H1 (cell line): Measurements from ENCODE around the gene UNC13C. TPM values are rescaled to one million over a fixed set of nuclear protein-coding genes. Genes with fewer than 3 reads are reported as not detected.

Experiments
- CTCF ChIA-PET: fragments of 300-600 bp; sonication (Branson Sonifier 250); formaldehyde crosslinking; loops from one replicate; lab custom pipeline; 2021; ENCODE audit not compliant: partially characterized antibody; lab: Charles Lee
- POLR2A ChIA-PET: fragments of 300-600 bp; sonication (Branson Sonifier 250); formaldehyde crosslinking; loops from one replicate; lab custom pipeline; 2021; ENCODE audit warnings: inconsistent platforms; ENCODE audit not compliant: partially characterized antibody; lab: Charles Lee
- DNase-seq, 2 experiments: peaks; one replicate each; pipeline versions ENCODE4 v3.0.0 to v3.0.0-alpha.2; 2010 to 2022; ENCODE audit warnings: low spot score in 2 of 2, low read depth in 1 of 2, mixed read lengths in 1 of 2
- FAIRE-seq: peaks from 2 replicates; lab custom pipeline; 2011; peaks lifted over from hg19 to GRCh38; lab: Jason Lieb, UNC
- H2AFZ ChIP-seq: 2 replicates; pipeline ENCODE4 v1.8.1; 2012; ENCODE audit warnings: low read length, inconsistent platforms
- H2AK5ac ChIP-seq: 2 replicates; pipeline ENCODE4 v1.6.1; 2013; ENCODE audit warnings: low read depth, low read length
- H2BK120ac ChIP-seq: replicated peaks from 2 replicates; pipeline ENCODE3; 2013; ENCODE audit warnings: low read depth, low read length, inconsistent platforms
- H2BK12ac ChIP-seq: 2 replicates; pipeline ENCODE4 v1.6.1; 2013; ENCODE audit warnings: low read depth, low read length
- H2BK15ac ChIP-seq: 2 replicates; pipeline ENCODE4 v1.6.1; 2013; ENCODE audit warnings: low read length
- H2BK20ac ChIP-seq: 2 replicates; pipeline ENCODE4 v1.6.1; 2013; ENCODE audit warnings: low read length
- H2BK5ac ChIP-seq: 2 replicates; pipeline ENCODE4 v1.6.1; 2013; ENCODE audit warnings: low read depth, low read length
- H3K14ac ChIP-seq: 2 replicates; pipeline ENCODE4 v1.6.1; 2013; ENCODE audit warnings: inconsistent platforms; ENCODE audit not compliant: insufficient read length
- H3K18ac ChIP-seq: 2 replicates; pipeline ENCODE4 v1.6.1; 2013; ENCODE audit warnings: low read length; ENCODE audit errors: extremely low read depth
- H3K23ac ChIP-seq: 2 replicates; pipeline ENCODE4 v1.6.1; 2013; ENCODE audit warnings: inconsistent platforms; ENCODE audit not compliant: insufficient read length
- H3K23me2 ChIP-seq: 2 replicates; pipeline ENCODE4 v1.6.1; 2013; ENCODE audit warnings: low read depth, low read length
- H3K27ac ChIP-seq: 2 replicates; pipeline ENCODE4 v1.6.1; 2011; ENCODE audit warnings: low read depth, low read length, inconsistent platforms
- H3K27me3 ChIP-seq, 4 experiments: replicated peaks in 1 of 4; 1 replicate in 1 of 4; 2 replicates in 3 of 4; pipeline versions ENCODE4 v1.6.1 to v1.8.1; 2011 to 2013; ENCODE audit warnings: low read length in 3 of 4, mild to moderate bottlenecking in 3 of 4, inconsistent platforms in 2 of 4, mixed read lengths in 2 of 4, moderate library complexity in 1 of 4; ENCODE audit not compliant: control insufficient read depth in 3 of 4, insufficient read depth in 3 of 4; ENCODE audit errors: extremely low read depth in 1 of 4
- H3K36me3 ChIP-seq, 4 experiments: 2 replicates each; pipeline versions ENCODE4 v1.6.1 to v1.8.1; 2011 to 2013; ENCODE audit warnings: mild to moderate bottlenecking in 4 of 4, low read length in 3 of 4, moderate library complexity in 2 of 4, control low read depth in 1 of 4, inconsistent platforms in 1 of 4; ENCODE audit not compliant: insufficient read depth in 4 of 4, control insufficient read depth in 2 of 4
- H3K4ac ChIP-seq: replicated peaks from 2 replicates; pipeline ENCODE3; 2013; ENCODE audit warnings: low read length, low read depth, mixed read lengths, inconsistent platforms; ENCODE audit not compliant: insufficient read length
- H3K4me1 ChIP-seq, 4 experiments: replicated peaks in 1 of 4; 1 replicate in 1 of 4; 2 replicates in 3 of 4; pipeline versions ENCODE4 v1.6.1 to v1.8.1; 2011 to 2013; ENCODE audit warnings: low read length in 3 of 4, inconsistent platforms in 2 of 4, mixed read lengths in 1 of 4; ENCODE audit not compliant: insufficient read depth in 4 of 4, control insufficient read depth in 3 of 4
- H3K4me2 ChIP-seq, 2 experiments: 2 replicates each; pipeline versions ENCODE4 v1.6.1 to v1.8.1; 2011 to 2013; ENCODE audit warnings: low read depth in 2 of 2, low read length in 2 of 2, control low read depth in 1 of 2, inconsistent platforms in 1 of 2, mild to moderate bottlenecking in 1 of 2; ENCODE audit not compliant: insufficient read depth in 1 of 2
- H3K4me3 ChIP-seq, 4 experiments: fragments of 200-600, 300-600 bp in 1 of 4; sonication (generic), shearing (Covaris generic), sonication (Bioruptor Twin) in 1 of 4; 2 replicates each; pipeline versions ENCODE4 v1.5.1 to v1.8.1; 2011 to 2016; ENCODE audit warnings: low read length in 4 of 4, low read depth in 3 of 4, control low read depth in 2 of 4, inconsistent platforms in 2 of 4, mild to moderate bottlenecking in 2 of 4, mixed read lengths in 1 of 4, moderate library complexity in 1 of 4; ENCODE audit not compliant: insufficient read depth in 2 of 4; ENCODE audit errors: extremely low read depth in 1 of 4
- H3K56ac ChIP-seq: replicated peaks from 2 replicates; pipeline ENCODE3; 2013; ENCODE audit warnings: low read depth, mild to moderate bottlenecking, mixed read lengths, low read length, inconsistent platforms; ENCODE audit not compliant: insufficient read length
- H3K79me1 ChIP-seq: 2 replicates; pipeline ENCODE4 v1.6.1; 2013; ENCODE audit warnings: low read depth, low read length, control low read depth
- H3K79me2 ChIP-seq, 2 experiments: 2 replicates each; pipeline versions ENCODE4 v1.6.1 to v1.8.1; 2012 to 2013; ENCODE audit warnings: low read length in 2 of 2, mild to moderate bottlenecking in 2 of 2, inconsistent platforms in 1 of 2; ENCODE audit not compliant: insufficient read depth in 2 of 2, control insufficient read depth in 1 of 2
- H3K9ac ChIP-seq, 4 experiments: replicated peaks in 1 of 4; 1 replicate in 1 of 4; 2 replicates in 3 of 4; pipeline versions ENCODE4 v1.6.1 to v1.8.1; 2011 to 2013; ENCODE audit warnings: low read depth in 3 of 4, low read length in 3 of 4, control low read depth in 2 of 4, mild to moderate bottlenecking in 2 of 4, moderate library complexity in 2 of 4, inconsistent platforms in 1 of 4; ENCODE audit errors: extremely low read depth in 1 of 4
- H3K9me3 ChIP-seq, 2 experiments: 2 replicates each; pipeline versions ENCODE4 v1.6.1 to v1.8.1; 2012 to 2013; ENCODE audit warnings: mild to moderate bottlenecking in 2 of 2, moderate library complexity in 2 of 2, control low read depth in 1 of 2, inconsistent platforms in 1 of 2, low read depth in 1 of 2, low read length in 1 of 2, mixed read lengths in 1 of 2; ENCODE audit not compliant: insufficient read depth in 2 of 2
- H4K20me1 ChIP-seq, 2 experiments: replicated peaks in 1 of 2; 2 replicates each; pipeline versions ENCODE3 to v1.8.1; 2011 to 2013; ENCODE audit warnings: inconsistent platforms in 2 of 2, low read length in 2 of 2, mild to moderate bottlenecking in 1 of 2; ENCODE audit not compliant: insufficient read depth in 2 of 2, control insufficient read depth in 1 of 2
- H4K5ac ChIP-seq: 2 replicates; pipeline ENCODE4 v1.6.1; 2013; ENCODE audit warnings: low read length, low read depth, mixed read lengths, inconsistent platforms; ENCODE audit not compliant: insufficient read length
- H4K8ac ChIP-seq: 2 replicates; pipeline ENCODE4 v1.8.0; 2013; ENCODE audit warnings: mild to moderate bottlenecking, moderate library complexity, low read length, inconsistent platforms; ENCODE audit not compliant: insufficient read depth; ENCODE audit errors: extremely low read depth
- H4K91ac ChIP-seq: replicated peaks from 2 replicates; pipeline ENCODE3; 2013; ENCODE audit warnings: low read length, mixed read lengths, inconsistent platforms; ENCODE audit not compliant: insufficient read length
- E2F6 ChIP-seq: IDR thresholded peaks from 2 replicates; pipeline ENCODE4 v1.6.1; 2012; ENCODE audit warnings: inconsistent platforms
- GABPA ChIP-seq: IDR thresholded peaks from 2 replicates; pipeline ENCODE4 v1.6.1; 2011; ENCODE audit warnings: mild to moderate bottlenecking, low read length, moderate library complexity, borderline replicate concordance; ENCODE audit not compliant: insufficient read depth
- POLR2A ChIP-seq, 2 experiments: IDR thresholded peaks; 1 replicate in 1 of 2; 2 replicates in 1 of 2; pipeline ENCODE4 v1.6.1; 2011; ENCODE audit warnings: low read depth in 2 of 2, low read length in 2 of 2, mild to moderate bottlenecking in 2 of 2; ENCODE audit errors: control extremely low read depth in 1 of 2
- POU5F1 ChIP-seq: IDR thresholded peaks from 2 replicates; pipeline ENCODE4 v1.6.1; 2011; ENCODE audit warnings: low read depth, mild to moderate bottlenecking, low read length, moderate library complexity
- USF2 ChIP-seq: IDR thresholded peaks from 2 replicates; pipeline ENCODE4 v1.6.1; 2011; ENCODE audit warnings: low read length, improper control_type of control experiment
- WGBS, 2 experiments: shearing (Covaris generic) in 1 of 2; methylation state at CpG; one replicate each; pipeline versions ENCODE4 v1.1.6 to v1.1.7; 2013 to 2015; ENCODE audit warnings: low lambda C conversion rate in 2 of 2, mixed read lengths in 2 of 2, inconsistent platforms in 1 of 2, low coverage in 1 of 2, missing lambda C conversion rate in 1 of 2; ENCODE audit not compliant: insufficient replicate concordance in 2 of 2, insufficient coverage in 1 of 2, insufficient read length in 1 of 2; ENCODE audit errors: extremely low coverage in 1 of 2, missing lambda C conversion rate in 1 of 2; 5-methylcytosine and 5-hydroxymethylcytosine counted together
- polyA plus RNA-seq, 7 experiments: library from polyadenylated mRNA; depleted of rRNA in 3 of 7; stranded (reverse) in 5 of 7; unstranded in 2 of 7; fragments of >200 nt in 5 of 7; fragments of 200-250 nt in 2 of 7; gene quantifications; 1 replicate in 5 of 7; 2 replicates in 1 of 7; 4 replicates in 1 of 7; pipeline versions ENCODE4 v1.2.1 to v1.2.3, GENCODE V29; 2011 to 2013; ENCODE audit warnings: missing spikeins in 2 of 7, mixed read lengths in 2 of 7
- total RNA-seq: library from RNA; stranded (reverse); fragmentation: NEBNext Ultra II Directional; extraction: Animal tissue kit (Norgen Biotek cat#: 25700); gene quantifications from 2 replicates; pipeline ENCODE4 v1.2.1, GENCODE V29; 2021

The UNC13C gene
- total and polyA plus RNA-seq, 2 of the 8 experiments (the other 6 are each of a cell fraction or from before 2014, with no cell fraction given) = 0.02 to 0.13 TPM

DNA sequence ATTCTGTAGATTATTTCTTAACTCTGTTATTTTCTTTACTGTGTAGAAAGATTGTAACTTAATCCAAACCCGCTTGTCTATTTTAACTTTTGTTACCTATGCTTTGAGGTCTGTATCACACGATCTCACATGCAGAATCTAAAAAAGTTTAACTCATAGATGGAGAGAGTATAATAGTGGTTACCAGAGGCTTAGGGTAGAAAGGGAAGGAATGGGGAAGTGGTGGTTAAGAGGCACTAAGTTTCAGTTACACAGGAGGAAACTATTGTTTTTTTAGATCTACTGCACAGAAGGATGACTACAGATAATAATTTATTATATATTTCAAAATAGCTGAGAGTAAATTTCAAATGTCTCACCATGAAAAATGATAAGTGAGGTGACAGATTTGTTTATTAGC, 703.3 kb downstream of the UNC13C start:
- Histone ChIP-seq H3K27me3 (no peaks in the 10 kb centered on the region), H3K23ac (no peak overlapping the region), H3K9ac (no peak overlapping the region), H3K4ac (no peak overlapping the region), H2AK5ac (no peak overlapping the region), H3K27ac (no peak overlapping the region), H3K79me2 (no peaks in the 10 kb centered on the region), H4K91ac (no peak overlapping the region), H3K4me1 (no peaks in the 10 kb centered on the region), H2BK5ac (no peak overlapping the region), H3K79me1 (no peaks in the 10 kb centered on the region), H2AFZ (no peak overlapping the region), H2BK15ac (no peak overlapping the region), H3K9me3 (peaks cover 9 to 17% of the 10 kb centered on the region in 2 experiments; a peak in 2 of 4 replicates), H2BK20ac (no peak overlapping the region), H4K5ac (no peak overlapping the region), H4K8ac (no peak overlapping the region), H3K14ac (no peak overlapping the region), H3K56ac (no peak overlapping the region), H3K23me2 (no peaks in the 10 kb centered on the region), H2BK12ac (no peak overlapping the region), H3K4me2 (no peak overlapping the region), H4K20me1 (no peaks in the 10 kb centered on the region), H3K36me3 (no peaks in the 10 kb centered on the region), H3K4me3 (no peak overlapping the region), H2BK120ac (no peak overlapping the region), H3K18ac (no peak overlapping the region)
- DNase-seq (no peak), FAIRE-seq (no peak)
- ChIA-PET POLR2A (no interaction called here), CTCF (interaction anchor here (0.6 kb wide), 1 partner anchor 81 kb away, joined by 3 read pairs; no protein-coding TSS in a partner anchor)
- TF ChIP-seq E2F6 (no peak), POU5F1 (no peak), USF2 (no peak), GABPA (no peak), POLR2A (IDR thresholded peaks at IDR 0.05; ENCODE audit: control extremely low read depth in 1 of 2, low read depth in 2 of 2, low read length in 2 of 2) (no peak)
- WGBS, 2 experiments = 97% methylated on average over 2 of the region's 2 CpGs; no CpG with 5 or more reads in 1 of the 2 experiments
